Activated CD8-positive, alpha-beta memory T cell treated with anti-CD3 and anti-CD28 coated beads for 24 hours (primary cell): ENCODE results near the gene SLC5A12.
"Not testable (repeated sequence)": the region's sequence is repeated elsewhere in the genome, so short reads cannot be mapped to it uniquely, and the experiment has no call there.

Experiments
- DNase-seq: peaks from one replicate; pipeline ENCODE4 v3.0.0-alpha.2; 2020

SLC5A12 gene

DNA sequence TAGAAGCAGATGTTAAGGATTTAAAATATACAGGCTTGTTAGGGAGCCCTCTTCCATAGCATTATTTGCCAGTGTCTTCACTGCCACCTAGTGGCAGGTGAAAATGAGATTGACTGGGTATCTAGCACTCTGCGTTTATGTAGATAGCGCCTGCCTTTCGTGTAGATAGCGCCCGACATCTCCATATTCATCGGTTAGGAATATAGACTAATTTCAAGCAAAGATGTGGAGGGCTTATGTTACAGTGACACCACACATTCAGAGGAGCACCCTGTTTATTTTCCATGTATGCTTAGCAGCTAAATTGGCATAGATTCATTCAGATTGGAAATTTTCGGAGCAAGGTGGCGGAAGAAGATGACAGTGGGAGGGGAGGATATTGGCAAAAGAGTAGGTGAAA lies 72.0 kb downstream of the SLC5A12 start:
- DNase-seq, result no peak

DNA sequence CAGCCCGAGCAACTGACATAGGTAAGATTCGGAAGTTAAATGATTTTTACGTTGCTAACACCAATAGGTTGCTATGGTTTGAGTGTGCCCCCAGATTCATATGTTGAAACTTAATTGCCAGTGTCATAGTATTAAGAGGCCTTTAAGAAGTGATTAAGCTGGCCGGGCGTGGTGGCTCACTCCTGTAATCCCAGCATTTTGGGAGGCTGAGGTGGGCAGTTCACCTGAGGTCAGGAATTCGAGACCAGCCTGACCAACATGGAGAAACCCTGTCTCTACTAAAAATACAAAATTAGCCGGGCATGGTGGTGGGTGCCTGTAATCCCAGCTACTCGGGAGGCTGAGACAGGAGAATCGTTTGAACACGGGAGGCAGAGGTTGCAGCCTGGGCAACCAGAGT lies 78.5 kb downstream of the SLC5A12 start:
- DNase-seq, result not testable (repeated sequence)

DNA sequence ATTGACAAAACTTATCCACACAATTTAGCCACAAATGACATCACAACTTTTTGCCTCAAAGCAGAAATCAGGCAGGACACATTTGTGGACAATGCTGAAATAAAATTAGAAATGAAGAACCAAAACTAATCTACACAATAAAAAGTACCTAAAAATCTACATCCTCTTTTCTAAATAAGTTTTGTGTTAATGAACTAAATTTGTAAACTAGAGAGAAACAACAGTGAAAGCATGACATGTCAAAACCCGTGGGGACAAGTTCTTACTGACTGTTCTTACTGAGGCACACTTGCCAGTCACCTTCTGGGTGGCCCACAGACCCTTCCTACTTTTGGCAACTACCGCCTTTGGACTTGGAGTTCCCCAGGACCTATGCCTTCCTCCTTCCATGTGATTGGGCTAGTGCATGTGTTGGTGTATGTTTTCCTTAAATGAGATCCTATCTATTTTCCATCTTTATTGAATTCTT lies 89.1 kb downstream of the SLC5A12 start:
- no peak for DNase-seq

DNA sequence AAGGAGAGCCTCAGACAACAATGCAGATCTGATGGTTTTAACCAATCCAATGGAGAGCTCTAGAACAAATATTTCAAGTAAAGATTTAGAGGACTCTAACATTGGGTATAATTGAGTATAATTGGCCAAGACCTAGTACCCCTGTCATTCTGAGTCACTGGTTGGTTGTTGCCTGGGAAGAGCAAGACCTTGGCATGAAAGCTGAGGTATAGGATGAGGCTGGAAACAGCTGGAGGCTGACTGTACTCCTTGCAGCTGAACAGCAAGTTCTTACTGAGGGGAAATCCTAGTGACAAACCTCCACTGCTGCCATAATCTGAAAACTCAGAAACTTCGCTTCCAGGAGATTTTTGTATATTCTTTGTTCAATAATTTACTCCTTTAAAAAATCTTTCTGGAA lies 95.5 kb downstream of the SLC5A12 start:
- no peak for DNase-seq

DNA sequence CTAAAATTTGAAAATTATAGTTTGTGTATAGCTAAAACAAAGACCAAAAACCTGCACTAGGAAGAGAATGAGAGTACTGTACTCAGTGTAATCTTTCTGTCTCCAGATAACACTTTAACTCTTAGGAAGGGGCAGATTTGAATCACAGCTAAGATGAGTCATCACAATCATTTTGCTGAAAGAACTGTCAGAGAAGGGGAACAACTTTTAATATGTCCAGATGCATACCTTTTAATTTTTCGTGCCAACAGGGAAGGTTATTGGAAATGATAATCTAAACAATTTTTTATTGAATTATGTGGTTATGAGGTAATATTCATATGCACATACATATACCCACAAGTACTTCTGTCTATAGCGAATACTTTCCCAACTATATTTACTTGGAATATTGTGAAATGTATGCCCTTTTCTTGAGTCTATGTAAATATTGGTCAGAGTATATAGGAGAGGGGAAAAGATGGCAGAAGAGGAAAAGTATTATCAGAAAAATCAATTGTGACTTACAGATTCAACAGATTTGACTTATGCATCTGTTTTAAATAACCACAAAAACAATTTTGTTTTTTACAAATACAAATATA lies 98.7 kb downstream of the SLC5A12 start:
- no peak for DNase-seq

DNA sequence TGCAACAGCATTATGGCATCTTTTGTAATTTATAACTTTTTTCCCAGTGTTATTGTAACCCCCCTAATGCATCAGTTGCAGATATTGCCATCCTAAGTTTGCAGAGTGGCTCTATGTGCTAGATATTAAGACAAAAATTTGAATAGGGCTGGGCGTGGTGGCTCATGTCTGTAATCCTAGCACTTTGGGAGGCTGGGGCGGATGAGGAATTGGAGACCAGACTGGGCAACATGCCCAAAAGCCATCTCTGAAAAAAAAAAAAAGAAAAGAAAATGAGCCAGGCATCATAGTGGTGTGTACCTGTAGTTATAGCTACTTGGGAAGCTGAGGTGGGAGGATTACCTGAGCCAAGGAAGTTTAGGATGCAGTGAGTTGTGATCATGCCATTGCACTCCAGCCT lies 99.7 kb downstream of the SLC5A12 start:
- DNase-seq, result no peak

DNA sequence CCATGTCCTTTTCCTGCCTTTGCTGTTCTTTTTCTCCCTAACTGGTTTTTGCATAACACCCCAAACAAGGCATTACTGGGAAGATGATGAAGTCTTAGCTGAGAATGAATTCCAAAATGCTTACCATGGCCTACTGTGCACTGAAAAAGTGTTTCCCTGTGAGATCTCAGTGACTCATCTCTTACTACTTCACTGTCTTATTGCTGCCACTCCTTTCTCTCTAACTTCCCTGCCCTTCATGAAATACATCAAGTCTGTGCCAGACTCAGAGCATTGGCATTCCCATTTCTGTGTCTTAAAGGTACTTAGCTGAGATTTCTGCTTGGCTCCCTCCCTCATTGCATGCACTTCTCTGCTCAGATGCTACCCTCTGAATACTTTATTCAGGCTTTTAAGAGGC lies 100.7 kb downstream of the SLC5A12 start:
- no peak for DNase-seq

DNA sequence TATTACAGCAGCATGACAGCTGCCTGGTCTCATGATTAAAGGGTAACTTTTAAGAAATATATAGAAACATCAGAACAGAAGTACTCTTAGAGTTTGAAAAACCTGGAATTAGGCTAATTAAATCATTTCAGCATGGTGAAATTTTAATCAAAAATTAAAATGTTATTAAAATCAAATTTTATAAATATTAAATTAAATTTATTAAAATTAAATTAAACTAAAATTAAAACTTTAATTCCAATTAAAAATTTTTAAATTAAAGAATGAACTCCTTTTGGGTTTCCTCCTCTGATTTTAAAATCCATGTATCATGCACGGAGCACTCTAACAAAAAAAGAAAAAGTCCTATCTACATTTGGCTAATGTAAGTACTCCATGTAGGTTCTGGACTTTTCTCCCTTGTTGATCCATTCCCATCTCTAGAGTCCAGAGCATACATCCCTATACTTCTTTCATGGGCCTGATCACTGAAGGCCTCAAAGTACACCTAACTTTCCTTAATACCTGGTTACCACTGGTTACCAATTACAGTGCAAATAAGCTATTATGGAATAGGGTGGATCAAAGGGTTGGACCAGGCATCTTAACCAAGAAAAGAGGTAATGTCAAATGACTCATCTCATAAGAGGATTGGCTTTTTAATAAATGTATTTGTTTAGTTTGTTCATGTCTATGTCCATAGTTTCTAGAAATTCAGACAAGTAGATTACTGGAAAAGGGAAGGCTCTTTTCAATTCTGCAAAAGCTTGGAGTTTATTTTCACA lies 101.4 kb downstream of the SLC5A12 start:
- DNase-seq, result no peak

DNA sequence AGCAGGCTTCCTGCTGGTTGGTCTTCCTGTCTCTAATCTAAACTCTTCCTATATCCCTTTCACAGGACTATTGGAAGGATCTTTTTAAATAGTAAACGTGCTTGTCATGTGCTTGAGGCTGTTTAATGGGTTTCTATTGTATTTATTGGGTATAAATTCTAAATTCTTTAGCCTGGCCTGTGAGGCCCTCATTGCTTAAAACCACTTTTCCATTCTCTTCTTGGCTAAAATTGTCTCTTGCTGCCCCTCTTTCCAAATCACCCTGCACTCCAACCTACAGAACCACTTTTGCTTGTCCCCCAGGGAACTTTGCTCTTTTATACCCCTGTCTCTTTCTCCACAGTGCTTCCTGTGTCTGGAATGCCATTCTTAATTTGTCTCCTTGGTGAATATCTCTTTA lies 103.4 kb downstream of the SLC5A12 start:
- DNase-seq, result no peak
